ENCODE data around the gene TRAPPC2L. TPM values are rescaled to one million over a fixed set of nuclear protein-coding genes. Genes with fewer than 3 reads are reported as not detected.

The TRAPPC2L gene
- total RNA-seq, 1 donor from 2014 or later = 52.7 TPM

- DNase-seq = no peak
- H3K27me3 ChIP-seq (ENCODE audit: low read depth) = no peaks in the 10 kb centered on the region
- H3K27ac ChIP-seq (replicated peaks) = no peak overlapping the region
- no peaks in the 10 kb centered on the region for H3K9me3 ChIP-seq (replicated peaks)
- intact Hi-C loops (cut with micrococcal nuclease) = no loop called here
- TF ChIP-seq CTCF (IDR thresholded peaks at IDR 0.05; ENCODE audit: borderline replicate concordance) = no peak
- peaks cover 23% of the 10 kb centered on the region for H3K36me3 ChIP-seq
- peaks cover 13% of the 10 kb centered on the region for H3K4me1 ChIP-seq
- no peak overlapping the region for H3K4me3 ChIP-seq
These were observed 5.3 kb upstream of the TRAPPC2L start for GRCh38 chr16:88851616-88852015.

GRCh38 chr16:88853325-88853941 lies 3.5 kb upstream of the TRAPPC2L start:
- no peak overlapping the region for H3K4me3 ChIP-seq
- no peak for DNase-seq
- TF ChIP-seq CTCF (IDR thresholded peaks at IDR 0.05; ENCODE audit: borderline replicate concordance) = no peak
- H3K9me3 ChIP-seq (replicated peaks) = no peaks in the 10 kb centered on the region
- H3K27me3 ChIP-seq (ENCODE audit: low read depth) = no peaks in the 10 kb centered on the region
- no peak overlapping the region for H3K27ac ChIP-seq (replicated peaks)
- peaks cover 15% of the 10 kb centered on the region for H3K36me3 ChIP-seq
- peaks cover 28% of the 10 kb centered on the region for H3K4me1 ChIP-seq
- intact Hi-C loops (cut with micrococcal nuclease) = no loop called here

- Histone ChIP-seq H3K4me1 (peaks cover 32% of the 10 kb centered on the region), H3K4me3 (no peak overlapping the region), H3K27ac (replicated peaks) (no peak overlapping the region), H3K36me3 (peaks cover 18% of the 10 kb centered on the region), H3K9me3 (replicated peaks) (no peaks in the 10 kb centered on the region), H3K27me3 (ENCODE audit: low read depth) (no peaks in the 10 kb centered on the region)
- no peak for DNase-seq
- no peak for TF ChIP-seq CTCF (IDR thresholded peaks at IDR 0.05; ENCODE audit: borderline replicate concordance)
- intact Hi-C loops (cut with micrococcal nuclease) = no loop called here
These were observed 2.4 kb upstream of the TRAPPC2L start for GRCh38 chr16:88854306-88855111.

GRCh38 chr16:88855176-88855575 lies 1.8 kb upstream of the TRAPPC2L start:
- Histone ChIP-seq H3K27ac (replicated peaks) (no peak overlapping the region), H3K4me3 (no peak overlapping the region), H3K27me3 (ENCODE audit: low read depth) (no peaks in the 10 kb centered on the region), H3K9me3 (replicated peaks) (no peaks in the 10 kb centered on the region), H3K36me3 (peaks cover 19% of the 10 kb centered on the region), H3K4me1 (peaks cover 32% of the 10 kb centered on the region)
- intact Hi-C loops (cut with micrococcal nuclease) = no loop called here
- no peak for TF ChIP-seq CTCF (IDR thresholded peaks at IDR 0.05; ENCODE audit: borderline replicate concordance)
- no peak for DNase-seq

GRCh38 chr16:88855736-88856121 lies 1.2 kb upstream of the TRAPPC2L start:
- intact Hi-C loops (cut with micrococcal nuclease) = no loop called here
- TF ChIP-seq CTCF (IDR thresholded peaks at IDR 0.05; ENCODE audit: borderline replicate concordance) = no peak
- Histone ChIP-seq H3K27me3 (ENCODE audit: low read depth) (no peaks in the 10 kb centered on the region), H3K9me3 (replicated peaks) (no peaks in the 10 kb centered on the region), H3K4me3 (peak overlapping the region; percentile 98), H3K4me1 (peaks cover 32% of the 10 kb centered on the region), H3K27ac (replicated peaks) (peak overlapping the region; percentile 92), H3K36me3 (peaks cover 21% of the 10 kb centered on the region)
- no peak for DNase-seq
